Tibial nerve (tissue), 4 donors: ENCODE data around the gene OVAAL. TPM values are rescaled to one million over a fixed set of nuclear protein-coding genes. Genes with fewer than 3 reads are reported as not detected.

Source experiments
- DNase-seq, 2 donors: peaks; one replicate each; pipeline ENCODE4 v3.0.0-alpha.2; 2019; ENCODE audit warnings: low spot score in 2 of 2
- H3K27ac ChIP-seq, 4 donors: fragments of 200-600 bp; sonication (generic) in 3 of 4; one replicate each; pipeline ENCODE4 v1.5.1; 2017 to 2019; ENCODE audit warnings: mild to moderate bottlenecking in 1 of 4
- H3K27me3 ChIP-seq, 2 donors: fragments of 200-600 bp; sonication (generic) in 1 of 2; one replicate each; pipeline versions ENCODE4 v1.5.1 to v1.6.0; 2017 to 2019
- H3K36me3 ChIP-seq, 3 donors: fragments of 200-600 bp; sonication (generic); one replicate each; pipeline ENCODE4 v1.5.1; 2018 to 2019
- H3K4me1 ChIP-seq, 4 donors: fragments of 200-600 bp; sonication (generic) in 3 of 4; one replicate each; pipeline ENCODE4 v1.5.1; 2017 to 2019
- H3K4me3 ChIP-seq, 4 donors: fragments of 200-600 bp; sonication (generic) in 3 of 4; one replicate each; pipeline ENCODE4 v1.5.1; 2017 to 2019; ENCODE audit warnings: mild to moderate bottlenecking in 1 of 4, moderate library complexity in 1 of 4
- H3K9me3 ChIP-seq, 4 donors: fragments of 200-600 bp; sonication (generic) in 3 of 4; one replicate each; pipeline ENCODE4 v1.5.1; 2017 to 2019
- CTCF ChIP-seq, 5 experiments: fragments of 200-600 bp in 3 of 5; fragments of 450-650 bp in 2 of 5; sonication (generic) in 3 of 5; IDR thresholded peaks; one replicate each; pipeline ENCODE4 v1.5.1; 2016 to 2019; ENCODE audit warnings: antibody characterized with exemption in 5 of 5, mild to moderate bottlenecking in 3 of 5, moderate library complexity in 2 of 5
- EP300 ChIP-seq, 2 donors: sonication (generic); formaldehyde crosslinking; IDR thresholded peaks; one replicate each; pipeline ENCODE4 v1.6.1; 2017; ENCODE audit warnings: antibody characterized with exemption in 2 of 2, mild to moderate bottlenecking in 1 of 2
- POLR2A ChIP-seq, 2 donors: fragments of 450-650 bp; IDR thresholded peaks; one replicate each; pipeline ENCODE4 v1.6.1; 2017; ENCODE audit warnings: antibody characterized with exemption in 2 of 2, mild to moderate bottlenecking in 2 of 2, moderate library complexity in 2 of 2
- WGBS, 2 donors: methylation state at CpG; one replicate each; pipeline ENCODE4 v1.1.5; 2018; 5-methylcytosine and 5-hydroxymethylcytosine counted together
- total RNA-seq, 4 donors: library from RNA; depleted of rRNA; stranded (reverse); fragments of >200 nt; gene quantifications; one replicate each; pipeline ENCODE4 v1.1.0, GENCODE V29; 2016

OVAAL gene
- total RNA-seq, 4 donors from 2014 or later = not detected

- Histone ChIP-seq H3K36me3 (no peaks in the 10 kb centered on the region), H3K27me3 (no peaks in the 10 kb centered on the region), H3K4me1 (peaks cover 0 to 8% (median 0%) of the 10 kb centered on the region in 4 donors), H3K4me3 (no peak overlapping the region), H3K27ac (no peak overlapping the region), H3K9me3 (no peaks in the 10 kb centered on the region)
- WGBS, 2 donors = 45 to 47% methylated on average over 4 of the region's 4 CpGs
- DNase-seq = no peak
- TF ChIP-seq CTCF (IDR thresholded peaks at IDR 0.05) (no peak), EP300 (IDR thresholded peaks at IDR 0.05) (no peak), POLR2A (IDR thresholded peaks at IDR 0.05) (no peak)
Measured at GRCh38 chr1:180519846-180520245, 38.9 kb upstream of the OVAAL start.

GRCh38 chr1:180521474-180522212 is 37.1 kb upstream of the OVAAL start:
- TF ChIP-seq POLR2A (IDR thresholded peaks at IDR 0.05) (no peak), CTCF (IDR thresholded peaks at IDR 0.05) (no peak), EP300 (IDR thresholded peaks at IDR 0.05) (no peak)
- H3K9me3 ChIP-seq = no peaks in the 10 kb centered on the region
- H3K4me1 ChIP-seq = no peaks in the 10 kb centered on the region
- H3K27me3 ChIP-seq = no peaks in the 10 kb centered on the region
- no peak overlapping the region for H3K27ac ChIP-seq
- H3K36me3 ChIP-seq = no peaks in the 10 kb centered on the region
- no peak overlapping the region for H3K4me3 ChIP-seq
- WGBS, 2 donors = 59 to 74% methylated on average over 9 of the region's 9 CpGs
- DNase-seq = no peak

- no peaks in the 10 kb centered on the region for H3K9me3 ChIP-seq
- WGBS, 2 donors = 81% methylated on average over 7 of the region's 7 CpGs
Measured at GRCh38 chr1:180522213-180522515, 36.6 kb upstream of the OVAAL start.

GRCh38 chr1:180524160-180524914 is 34.4 kb upstream of the OVAAL start:
- WGBS, 2 donors = 75 to 76% methylated on average over 7 of the region's 7 CpGs
- Histone ChIP-seq H3K9me3 (no peaks in the 10 kb centered on the region), H3K4me1 (no peaks in the 10 kb centered on the region), H3K36me3 (no peaks in the 10 kb centered on the region), H3K4me3 (no peak overlapping the region), H3K27ac (no peak overlapping the region), H3K27me3 (no peaks in the 10 kb centered on the region)
- DNase-seq = no peak
- TF ChIP-seq POLR2A (IDR thresholded peaks at IDR 0.05) = no peak
- no peak for TF ChIP-seq EP300 (IDR thresholded peaks at IDR 0.05)
- TF ChIP-seq CTCF (IDR thresholded peaks at IDR 0.05) = no peak

More at GRCh38 chr1:180522213-180522515, 36.6 kb upstream of the OVAAL start:
- no peak for DNase-seq
- no peaks in the 10 kb centered on the region for H3K27me3 ChIP-seq
- H3K36me3 ChIP-seq = no peaks in the 10 kb centered on the region
- TF ChIP-seq EP300 (IDR thresholded peaks at IDR 0.05) (no peak), POLR2A (IDR thresholded peaks at IDR 0.05) (no peak), CTCF (IDR thresholded peaks at IDR 0.05) (no peak)
- no peak overlapping the region for H3K27ac ChIP-seq
- H3K4me3 ChIP-seq = no peak overlapping the region
- no peaks in the 10 kb centered on the region for H3K4me1 ChIP-seq
